Activated CD4-positive, alpha-beta T cell treated with anti-CD3 and anti-CD28 coated beads, Interleukin-2, amount 50 U/mL, for 4 hours (primary cell): ENCODE measurements around the gene DEXI.
"Not testable (repeated sequence)": the region's sequence is repeated elsewhere in the genome, so short reads cannot be mapped to it uniquely, and the experiment has no call there.

ENCODE experiments used
- DNase-seq, 2 experiments: peaks; one replicate each; pipeline ENCODE4 v3.0.0-alpha.2; 2020

The DEXI gene

GRCh38 chr16:10967986-10968385 lies 25.7 kb upstream of the DEXI start:
- no peak for DNase-seq

DNA sequence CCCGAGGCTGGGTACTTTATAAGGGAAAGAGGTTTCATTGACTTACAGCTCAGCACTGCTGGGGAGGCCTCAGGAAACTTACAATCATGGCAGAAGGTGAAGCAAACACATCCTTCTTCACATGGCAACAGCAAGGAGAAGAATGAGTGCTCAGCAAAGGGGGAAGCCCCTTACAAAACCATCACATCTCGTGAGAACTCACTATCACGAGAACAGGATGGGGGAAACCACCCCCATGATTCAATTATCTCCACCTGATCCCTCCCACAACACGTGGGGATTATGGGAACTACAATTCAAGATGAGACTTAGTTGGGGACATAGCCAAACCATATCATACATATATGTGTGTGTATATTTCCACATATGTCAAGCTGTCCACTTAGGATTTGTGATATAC lies 24.3 kb upstream of the DEXI start:
- DNase-seq = not testable (repeated sequence)

DNA sequence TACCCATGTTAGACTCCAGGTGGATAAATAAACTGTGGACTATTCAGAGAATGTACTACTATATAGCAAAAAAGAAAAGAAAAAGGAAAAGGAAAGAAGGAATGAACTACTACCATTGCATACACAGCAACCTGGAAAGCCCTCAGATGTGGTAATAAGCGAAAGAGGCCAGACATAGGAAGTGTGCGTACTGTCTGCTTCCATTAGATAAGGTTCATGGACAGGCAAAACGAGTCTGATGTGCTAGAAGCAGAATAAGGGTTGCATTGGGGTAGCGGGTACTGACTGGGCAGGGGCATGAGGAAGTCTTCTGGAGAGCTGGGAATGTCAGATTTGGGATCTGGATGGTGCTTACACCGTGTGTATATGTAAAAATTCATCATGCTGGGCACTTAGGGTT lies 23.9 kb upstream of the DEXI start:
- no peak for DNase-seq

- DNase-seq = no peak
Observed at GRCh38 chr16:10965440-10966061, 23.3 kb upstream of the DEXI start.

DNA sequence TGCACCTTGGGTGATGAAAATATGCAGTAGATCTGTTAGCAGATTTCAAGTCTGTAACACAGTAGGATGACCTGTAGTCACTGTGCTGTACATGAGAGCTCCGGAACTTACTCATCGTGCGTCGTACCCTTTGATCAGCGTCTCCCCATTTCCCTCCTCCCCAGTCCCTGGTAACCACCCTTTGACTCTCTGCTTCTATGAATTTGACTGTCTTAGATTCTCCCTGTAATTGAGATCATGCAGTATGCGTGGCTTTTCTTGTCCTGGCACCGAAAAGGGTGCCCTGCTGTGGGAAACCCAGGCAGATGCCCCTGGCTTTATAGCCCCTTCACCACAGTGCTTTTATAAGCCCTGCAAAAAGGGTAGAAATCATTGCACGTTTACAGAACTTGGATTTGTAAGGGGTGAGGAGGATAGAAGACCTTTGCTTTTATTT lies 22.6 kb upstream of the DEXI start:
- peak; percentile 62 to 70 for DNase-seq

DNA sequence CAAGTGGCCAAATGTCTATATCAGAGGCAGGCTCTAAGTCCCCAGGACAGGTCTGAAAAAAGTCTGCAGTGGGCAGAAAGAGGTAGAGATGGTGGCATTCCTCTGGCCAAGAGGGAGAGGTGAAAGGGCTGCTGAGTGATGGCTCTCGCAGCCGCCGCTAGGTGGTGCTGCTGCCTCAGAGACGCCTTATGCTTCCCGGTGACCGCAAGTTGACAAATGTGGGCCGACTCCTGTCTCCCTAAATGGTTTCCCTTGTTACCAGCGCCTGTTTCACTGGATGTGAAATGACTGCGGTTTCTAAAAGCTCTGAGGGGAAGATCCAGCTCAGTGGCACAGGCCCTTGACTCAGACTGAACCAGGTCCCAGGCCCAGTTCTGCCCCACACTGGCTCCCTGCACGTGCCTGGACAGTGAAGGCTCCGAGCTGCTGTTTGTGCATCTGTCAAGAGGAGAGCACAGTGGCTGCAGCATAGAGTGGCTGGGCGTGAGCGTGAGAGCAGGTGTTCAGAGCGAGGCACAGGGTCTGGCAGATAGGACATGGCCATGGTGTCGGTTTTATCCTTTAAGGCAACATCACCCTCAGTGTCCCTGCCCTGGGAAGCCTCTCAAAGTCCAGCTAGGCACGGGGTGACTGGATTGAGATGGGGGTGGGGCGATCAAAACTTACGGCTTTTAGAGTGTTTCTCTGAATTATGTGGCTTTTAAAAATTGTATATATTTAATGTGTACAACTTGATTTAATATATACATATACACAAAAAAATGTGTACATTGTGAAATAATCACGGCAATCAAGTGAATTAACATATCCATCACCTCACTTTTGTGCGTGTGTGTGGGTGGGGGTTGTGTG lies 22.0 kb upstream of the DEXI start:
- peak; percentile 76 to 78 for DNase-seq

- no peak for DNase-seq
Observed at GRCh38 chr16:10961231-10961630, 19.0 kb upstream of the DEXI start.

DNA sequence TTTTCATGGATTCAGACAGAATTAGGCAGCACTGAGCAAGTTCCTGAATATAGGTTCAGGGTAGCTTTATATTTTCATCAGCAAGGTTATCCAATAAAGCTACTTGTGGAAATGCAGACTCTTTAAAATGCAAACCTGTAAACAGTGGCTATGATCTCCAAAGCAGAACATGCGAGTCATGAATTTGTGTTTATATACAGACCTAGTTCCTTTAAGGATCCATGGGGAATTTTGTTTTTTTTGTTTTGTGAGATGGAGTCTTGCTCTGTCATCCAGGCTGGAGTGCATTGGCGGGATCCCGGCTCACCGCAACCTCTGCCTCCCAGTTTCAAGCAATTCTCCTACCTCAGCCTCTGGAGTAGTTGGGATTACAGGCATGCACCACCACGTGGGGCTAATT lies 16.9 kb upstream of the DEXI start:
- DNase-seq = no peak

DNA sequence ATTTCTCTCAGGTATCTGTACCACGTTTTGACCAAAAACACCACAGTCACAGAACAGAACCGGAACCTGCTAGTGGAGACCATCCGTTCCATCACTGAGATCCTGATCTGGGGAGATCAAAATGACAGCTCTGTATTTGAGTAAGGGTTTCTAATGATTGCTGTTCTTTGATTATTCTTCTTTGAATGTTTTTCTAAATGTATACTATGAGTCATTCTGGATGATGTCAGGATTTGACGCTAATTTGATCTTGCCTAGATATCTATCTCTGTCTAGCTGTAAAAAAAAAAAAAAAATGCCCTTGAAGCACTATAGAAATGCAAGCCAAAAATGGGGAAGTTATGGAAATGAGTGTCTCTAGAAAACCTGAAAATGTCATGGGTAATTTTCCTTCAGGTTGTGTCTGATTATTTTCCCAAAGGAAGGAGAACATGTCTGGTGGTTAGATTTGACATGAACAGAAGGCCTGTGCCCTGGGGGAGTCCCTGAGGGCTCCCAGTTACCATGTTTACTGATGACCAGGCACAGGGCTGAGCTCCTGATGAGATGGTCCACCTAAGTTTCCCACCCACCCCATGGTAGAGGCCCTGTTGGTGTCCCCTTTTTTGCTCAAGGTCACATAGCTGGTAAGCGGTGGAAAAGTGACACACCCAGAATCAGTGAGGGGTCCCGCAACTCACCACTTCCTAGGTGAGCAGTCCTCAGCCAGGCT lies 15.7 kb upstream of the DEXI start:
- no peak for DNase-seq

- no peak for DNase-seq
Observed at GRCh38 chr16:10954903-10955302, 12.6 kb upstream of the DEXI start.

- DNase-seq = no peak
Observed at GRCh38 chr16:10951026-10951425, 8.8 kb upstream of the DEXI start.

- DNase-seq = no peak
Observed at GRCh38 chr16:10950393-10950792, 8.1 kb upstream of the DEXI start.

DNA sequence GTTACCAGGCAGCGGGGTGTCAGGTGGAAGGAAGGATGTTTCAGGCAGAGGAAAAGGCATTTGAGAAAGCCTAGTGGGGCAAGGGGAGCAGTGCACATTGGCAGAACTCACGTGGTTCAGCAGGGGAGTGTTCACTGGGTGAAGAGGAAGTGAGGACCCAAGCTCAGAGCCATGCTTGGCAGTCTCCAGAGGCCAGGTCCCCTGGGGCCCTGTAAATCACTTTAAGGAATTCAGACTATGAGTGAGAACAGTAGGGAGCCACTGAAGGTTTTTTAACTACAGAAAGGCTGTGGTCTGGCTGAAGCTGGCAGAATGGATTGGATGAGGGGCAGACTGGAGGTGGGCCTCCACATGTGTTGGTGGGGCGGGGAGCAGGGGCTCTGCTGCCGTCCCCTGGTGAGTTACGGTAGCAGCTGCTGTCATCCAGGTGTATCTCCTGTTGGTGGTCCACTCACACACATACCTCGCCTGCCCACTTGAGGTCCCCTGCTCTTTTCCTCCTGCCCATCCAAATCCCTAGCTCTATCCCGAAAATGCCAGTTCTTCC lies 7.2 kb upstream of the DEXI start:
- peak; percentile 30 to 38 for DNase-seq

DNA sequence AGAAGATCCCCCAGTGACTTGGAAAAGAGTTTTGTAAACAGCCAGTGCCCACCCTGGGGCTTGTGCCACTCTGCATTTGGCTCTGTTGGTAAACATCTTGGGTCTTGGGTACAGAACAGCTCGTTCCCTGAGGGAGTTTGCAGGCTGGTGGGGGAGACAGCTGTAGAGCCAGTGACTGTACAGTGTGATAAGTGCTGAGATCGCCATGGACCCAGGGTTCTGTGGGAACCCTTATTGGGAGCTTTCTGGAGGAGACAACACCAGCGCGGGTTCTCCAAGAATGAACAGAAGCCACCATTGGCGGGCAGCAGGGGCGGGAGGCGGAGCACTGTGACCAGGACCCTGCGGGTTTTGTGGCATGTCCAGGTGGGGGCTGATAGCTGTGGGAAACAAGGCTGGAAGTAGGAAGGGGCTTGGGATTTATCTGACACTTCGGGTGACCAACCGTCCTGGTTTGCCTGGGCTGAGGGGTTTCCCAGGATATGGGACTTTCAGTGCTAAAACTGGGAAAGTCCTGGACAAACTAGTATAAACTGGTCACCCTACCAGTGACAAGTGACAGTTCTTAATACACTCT lies 5.0 kb upstream of the DEXI start:
- no peak for DNase-seq

- DNase-seq = no peak
Observed at GRCh38 chr16:10946308-10946707, 4.0 kb upstream of the DEXI start.

DNA sequence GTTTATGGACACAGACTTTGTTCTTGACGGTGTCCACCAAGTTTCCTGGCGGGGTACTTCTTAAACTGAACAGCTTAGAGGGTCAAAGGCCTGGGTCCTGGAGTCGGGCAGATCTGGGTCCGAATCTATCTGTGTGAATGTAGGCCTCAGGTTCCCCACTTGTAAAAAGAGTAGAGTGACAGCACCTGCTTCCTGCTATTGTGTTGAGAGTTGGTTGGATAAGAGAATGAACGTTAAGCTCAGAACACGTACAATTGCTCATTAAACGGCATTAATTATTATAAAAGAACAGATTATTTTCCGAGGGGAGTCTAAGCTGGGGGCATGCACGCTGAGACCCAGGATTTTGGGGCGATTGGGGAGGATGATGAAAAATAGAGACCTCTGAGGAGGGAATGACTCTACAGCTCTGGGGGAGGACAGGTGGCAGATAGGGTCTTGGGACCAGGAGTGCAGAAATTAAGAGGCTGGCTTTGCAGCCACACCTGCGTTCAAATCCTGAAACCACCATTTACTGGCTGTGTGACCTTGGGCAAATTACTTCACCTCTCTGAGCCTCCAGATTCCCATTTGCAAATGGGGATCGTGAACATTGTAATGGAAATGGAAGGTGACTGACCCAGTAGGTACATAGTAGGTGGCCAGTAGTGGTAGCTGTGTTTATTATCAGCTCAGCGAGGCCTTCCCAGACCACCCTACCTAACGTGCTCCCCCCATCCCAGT lies 3.0 kb upstream of the DEXI start:
- DNase-seq = no peak

DNA sequence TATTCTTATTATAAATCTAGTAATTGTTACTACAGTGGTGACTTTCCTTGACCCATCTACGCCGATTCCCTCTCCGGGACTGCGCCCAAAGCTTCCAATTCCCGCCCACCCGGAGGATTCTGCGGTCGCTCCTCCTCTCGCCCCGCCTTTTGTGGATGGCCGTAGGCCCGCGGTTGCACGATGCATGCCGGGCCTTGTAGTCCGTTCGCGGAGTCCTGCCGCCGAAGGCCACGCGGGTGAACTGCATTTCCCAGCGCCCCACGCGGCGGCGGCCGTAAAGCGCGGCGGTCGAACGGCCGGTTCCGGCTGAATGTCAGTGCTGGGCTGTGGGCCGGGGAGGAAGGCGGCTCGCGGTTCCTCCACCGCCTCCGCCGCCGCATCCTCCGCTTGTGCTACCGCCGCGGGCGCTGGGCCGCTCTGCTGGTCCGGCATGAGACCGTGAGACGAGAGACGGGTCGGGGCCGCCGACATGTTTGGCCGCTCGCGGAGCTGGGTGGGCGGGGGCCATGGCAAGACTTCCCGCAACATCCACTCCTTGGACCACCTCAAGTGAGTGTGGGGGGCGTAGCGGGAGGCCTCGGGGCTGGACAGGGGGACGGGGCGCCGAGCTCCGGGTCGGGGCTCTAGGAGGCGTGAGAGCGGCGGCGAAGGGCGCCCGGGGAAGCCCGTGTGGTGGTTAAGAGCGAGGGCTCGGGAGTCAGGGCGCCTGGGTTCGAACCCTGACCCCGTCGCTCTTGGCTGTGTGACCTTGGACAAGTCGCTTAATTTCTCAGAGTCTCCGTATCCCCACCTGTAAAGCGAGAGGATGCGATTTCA lies 2.2 kb upstream of the DEXI start, which contains the start of gene CLEC16A:
CLEC16A (plus strand) TSS at position 316 of the 816 bp plus-strand sequence; CDS start at position 470, 154 bp downstream.
- peak; percentile 93 to 94 for DNase-seq

GRCh38 chr16:10943064-10943353 lies 741 bp upstream of the DEXI start:
- DNase-seq = no peak

GRCh38 chr16:10941935-10942351 lies 325 bp downstream of the DEXI start:
- DNase-seq = not testable (repeated sequence)

GRCh38 chr16:10941127-10941933 lies 938 bp downstream of the DEXI start:
- DNase-seq = no peak
